Kidney (tissue), 14 donors: ENCODE results near the gene ZNF273. TPM values are rescaled to one million over a fixed set of nuclear protein-coding genes. Genes with fewer than 3 reads are reported as not detected.
A peak's percentile ranks its signal among the peaks of the same experiment; 100 is the strongest.

Experiments used
- DNase-seq, 5 donors: peaks; one replicate each; pipeline ENCODE4 v3.0.0-alpha.2; 2013 to 2020
- FAIRE-seq: peaks from 2 replicates; lab custom pipeline; 2012; peaks lifted over from hg19 to GRCh38; lab: Jason Lieb, UNC
- H3K27ac ChIP-seq, 2 donors: one replicate each; pipeline ENCODE4 v1.7.0; 2013; ENCODE audit warnings: low read depth in 2 of 2, low read length in 2 of 2, inconsistent platforms in 1 of 2
- H3K27me3 ChIP-seq: one replicate; pipeline ENCODE4 v1.7.1; 2013; ENCODE audit warnings: low read length, inconsistent platforms; ENCODE audit not compliant: control insufficient read depth, insufficient read depth
- H3K36me3 ChIP-seq, 3 donors: one replicate each; pipeline versions ENCODE4 v1.7.0 to v1.7.1; 2013; ENCODE audit warnings: low read length in 3 of 3, control low read depth in 1 of 3, inconsistent platforms in 1 of 3; ENCODE audit not compliant: insufficient read depth in 3 of 3, control insufficient read depth in 2 of 3
- H3K4me1 ChIP-seq, 3 donors: one replicate each; pipeline versions ENCODE4 v1.7.0 to v1.7.1; 2013; ENCODE audit warnings: low read length in 3 of 3, inconsistent platforms in 1 of 3, low read depth in 1 of 3; ENCODE audit not compliant: control insufficient read depth in 2 of 3, insufficient read depth in 2 of 3
- H3K4me3 ChIP-seq, 3 donors: one replicate each; pipeline versions ENCODE4 v1.7.0 to v1.8.1; 2013; ENCODE audit warnings: low read length in 3 of 3, control low read depth in 1 of 3, inconsistent platforms in 1 of 3
- H3K9ac ChIP-seq, 3 donors: one replicate each; pipeline versions ENCODE4 v1.7.0 to v1.7.1; 2013; ENCODE audit warnings: low read length in 3 of 3, control low read depth in 1 of 3, inconsistent platforms in 1 of 3
- H3K9me3 ChIP-seq, 3 donors: one replicate each; pipeline versions ENCODE4 v1.7.0 to v1.7.1; 2013; ENCODE audit warnings: low read length in 3 of 3, control low read depth in 1 of 3, inconsistent platforms in 1 of 3; ENCODE audit not compliant: control insufficient read depth in 2 of 3, insufficient read depth in 1 of 3
- CTCF ChIP-seq: IDR thresholded peaks from 3 replicates; pipeline ENCODE4 v1.5.1; 2012; ENCODE audit warnings: mild to moderate bottlenecking, moderate library complexity, borderline replicate concordance; ENCODE audit not compliant: insufficient read depth; ENCODE audit errors: extremely low read depth
- intact Hi-C: fragments of 100-400 bp; cut with DNase I; formaldehyde crosslinking; loops from one replicate; pipeline ENCODE4 v1.11.1; 2022
- polyA plus RNA-seq: library from polyadenylated mRNA; stranded (reverse); fragments of 350-450 nt; fragmentation: Illumina TruSeq; extraction: RNeasy Lipid Tissue Mini Kit (QIAGEN cat#74804); gene quantifications from one replicate; pipeline ENCODE4 v1.2.3, GENCODE V29; 2014; ENCODE audit warnings: low read depth, low replicate concordance; ENCODE audit not compliant: insufficient read depth
- total RNA-seq: library from RNA; stranded (reverse); fragmentation: NEBNext Ultra II Directional; extraction: Animal tissue kit (Norgen Biotek cat#: 25700); gene quantifications from one replicate; pipeline ENCODE4 v1.2.1, GENCODE V29; 2021
- donor health status: control.
- donor health status: control.
- donor health status: control.
- donor health status: control.
- donor health status: control.
- donor health status: DM: yes; HTN: yes; CAD: no.
- donor health status: Normal renal cell carcinoma (clear cell type).

ZNF273 gene
- total and polyA plus RNA-seq, 2 donors from 2014 or later: 1.7 to 5.4 TPM

GRCh38 chr7:64951250-64951848, 48.3 kb downstream of the ZNF273 start:
- FAIRE-seq: peak; percentile 62

GRCh38 chr7:64959072-64959747, 56.1 kb downstream of the ZNF273 start:
- FAIRE-seq: no peak
- intact Hi-C loops: no loop called here

More at GRCh38 chr7:64951250-64951848, 48.3 kb downstream of the ZNF273 start:
- H3K27me3 ChIP-seq: peaks cover 3% of the 10 kb centered on the region
- no peak overlapping the region for H3K9ac ChIP-seq
- no peaks in the 10 kb centered on the region for H3K9me3 ChIP-seq
- DNase-seq: peak in 2 of 5 donors; percentile 67 to 76
- no peak overlapping the region for H3K27ac ChIP-seq
- intact Hi-C loops: loop anchor here (5.0 kb wide), 1 partner anchor 356 kb away; no protein-coding TSS in a partner anchor
- TF ChIP-seq CTCF: peak; percentile 81
- H3K36me3 ChIP-seq: no peaks in the 10 kb centered on the region
- no peak overlapping the region for H3K4me3 ChIP-seq
- H3K4me1 ChIP-seq: peaks cover 0 to 3% (median 0%) of the 10 kb centered on the region in 3 donors

DNA sequence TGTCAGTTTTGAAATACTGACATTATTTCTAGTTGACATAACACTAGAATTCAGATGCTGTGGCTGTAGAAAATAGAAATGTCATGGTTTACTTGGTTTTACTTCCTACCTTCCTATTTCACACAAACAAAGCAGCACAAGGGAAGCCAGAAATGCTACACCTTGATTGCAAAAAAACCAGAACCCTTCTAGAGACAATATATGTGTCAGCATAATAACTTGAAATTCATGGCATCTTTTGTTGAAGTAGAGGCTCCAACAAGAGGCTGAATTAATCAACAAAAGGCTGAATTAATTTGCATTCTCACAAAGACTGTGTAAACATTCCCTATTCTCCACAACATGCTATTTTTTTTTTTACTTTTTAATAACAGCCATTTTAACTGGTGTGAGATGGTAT, 62.5 kb downstream of the ZNF273 start:
- TF ChIP-seq CTCF: no peak
- Histone ChIP-seq H3K9ac (no peak overlapping the region), H3K4me3 (no peak overlapping the region), H3K27ac (no peak overlapping the region), H3K36me3 (no peaks in the 10 kb centered on the region), H3K9me3 (no peaks in the 10 kb centered on the region), H3K4me1 (no peaks in the 10 kb centered on the region), H3K27me3 (no peaks in the 10 kb centered on the region)
- intact Hi-C loops: no loop called here
- FAIRE-seq (no peak), DNase-seq (no peak)

More at GRCh38 chr7:64959072-64959747, 56.1 kb downstream of the ZNF273 start:
- H3K27me3 ChIP-seq: no peaks in the 10 kb centered on the region
- no peak overlapping the region for H3K9ac ChIP-seq
- peak in 1 of 5 donors; percentile 2 for DNase-seq
- H3K4me1 ChIP-seq: no peaks in the 10 kb centered on the region
- H3K36me3 ChIP-seq: no peaks in the 10 kb centered on the region
- H3K27ac ChIP-seq: no peak overlapping the region
- H3K4me3 ChIP-seq: no peak overlapping the region
- no peak for TF ChIP-seq CTCF
- no peaks in the 10 kb centered on the region for H3K9me3 ChIP-seq
